Fibroblast of mammary gland (primary cell): ENCODE data around the gene MTFR2.

Experiments
- DNase-seq: peaks from one replicate; pipeline ENCODE4 v3.0.0-alpha.2; 2010; ENCODE audit warnings: low read depth
- H3K4me3 ChIP-seq: 2 replicates; pipeline ENCODE4 v1.5.1; 2011; ENCODE audit warnings: low read depth, mild to moderate bottlenecking, low read length, moderate library complexity; ENCODE audit not compliant: control insufficient read depth
- TF ChIP-seq, protein P1 (sequence below): conservative IDR thresholded peaks from 2 replicates; pipeline ENCODE4 v1.5.1; 2011; ENCODE audit warnings: low read depth, low read length, inconsistent platforms; ENCODE audit not compliant: control insufficient read depth, insufficient read depth

The MTFR2 gene

DNA sequence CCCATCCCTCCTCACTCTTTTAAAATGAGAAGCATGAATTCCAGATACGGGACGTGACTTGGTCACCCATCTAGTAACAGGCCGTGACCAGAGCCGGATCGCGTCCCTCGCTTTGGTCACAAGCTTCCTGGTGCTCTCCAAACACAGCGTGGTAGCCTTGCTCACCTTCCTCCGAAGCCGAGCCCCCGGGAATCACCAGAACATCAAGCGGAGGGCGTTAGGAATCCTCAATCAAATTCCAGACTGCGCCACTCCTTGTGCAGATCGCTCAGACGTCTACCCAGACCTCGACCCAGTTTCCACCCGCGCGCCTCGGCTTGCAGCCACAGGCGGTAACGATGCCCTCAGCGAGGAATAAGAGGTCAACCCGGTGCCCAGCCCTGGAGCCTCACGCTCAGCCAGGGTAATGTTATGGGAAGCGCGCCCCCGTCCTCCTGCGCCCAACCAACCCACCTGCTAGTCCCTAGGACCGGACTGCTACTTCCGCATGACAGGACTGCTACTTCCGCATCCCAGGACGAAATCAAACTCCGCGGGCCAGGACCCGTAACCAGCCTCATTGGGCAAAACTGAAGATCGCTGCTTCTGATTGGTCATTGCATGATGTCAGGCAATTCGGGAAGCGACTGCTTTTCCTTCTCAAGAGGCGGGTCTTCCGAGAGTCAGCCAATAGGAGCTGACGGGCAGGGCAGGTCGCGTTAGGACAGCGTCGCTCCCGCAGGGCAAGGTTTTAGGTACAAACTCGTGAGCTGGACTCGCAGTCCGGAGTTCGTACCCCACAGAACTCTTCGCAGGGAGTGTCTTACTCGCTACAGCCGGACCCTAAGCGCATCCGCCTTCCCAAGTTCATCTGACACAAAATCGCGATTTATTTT lies at the start of gene MTFR2:
MTFR2 (minus strand) TSS at position 501 of the 875 bp plus-strand sequence. CDS start 1,212 bp downstream, outside the sequence.
- DNase-seq = peak; percentile 99
- H3K4me3 ChIP-seq = peak within 1 kb of the TSS; percentile 93
- TF ChIP-seq, protein P1, sequence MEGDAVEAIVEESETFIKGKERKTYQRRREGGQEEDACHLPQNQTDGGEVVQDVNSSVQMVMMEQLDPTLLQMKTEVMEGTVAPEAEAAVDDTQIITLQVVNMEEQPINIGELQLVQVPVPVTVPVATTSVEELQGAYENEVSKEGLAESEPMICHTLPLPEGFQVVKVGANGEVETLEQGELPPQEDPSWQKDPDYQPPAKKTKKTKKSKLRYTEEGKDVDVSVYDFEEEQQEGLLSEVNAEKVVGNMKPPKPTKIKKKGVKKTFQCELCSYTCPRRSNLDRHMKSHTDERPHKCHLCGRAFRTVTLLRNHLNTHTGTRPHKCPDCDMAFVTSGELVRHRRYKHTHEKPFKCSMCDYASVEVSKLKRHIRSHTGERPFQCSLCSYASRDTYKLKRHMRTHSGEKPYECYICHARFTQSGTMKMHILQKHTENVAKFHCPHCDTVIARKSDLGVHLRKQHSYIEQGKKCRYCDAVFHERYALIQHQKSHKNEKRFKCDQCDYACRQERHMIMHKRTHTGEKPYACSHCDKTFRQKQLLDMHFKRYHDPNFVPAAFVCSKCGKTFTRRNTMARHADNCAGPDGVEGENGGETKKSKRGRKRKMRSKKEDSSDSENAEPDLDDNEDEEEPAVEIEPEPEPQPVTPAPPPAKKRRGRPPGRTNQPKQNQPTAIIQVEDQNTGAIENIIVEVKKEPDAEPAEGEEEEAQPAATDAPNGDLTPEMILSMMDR = no peak

DNA sequence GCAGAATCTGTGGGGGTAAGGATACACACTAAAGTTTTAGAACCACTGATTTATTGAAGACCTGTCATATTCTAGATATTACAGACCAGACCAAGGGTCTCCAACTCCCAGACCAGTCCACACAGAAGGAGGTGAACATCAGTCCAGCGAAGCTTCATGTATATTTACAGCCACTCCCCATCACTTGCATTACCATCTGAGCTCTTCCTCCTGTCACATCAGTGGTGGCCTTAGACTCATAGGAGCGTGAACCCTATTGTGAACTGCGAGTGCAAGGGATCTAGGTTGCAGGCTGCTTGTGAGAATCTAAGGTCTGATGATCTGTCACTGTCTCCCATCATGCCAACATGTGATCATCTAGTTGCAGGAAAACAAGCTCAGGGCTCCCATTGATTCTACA lies 44.5 kb upstream of the MTFR2 start:
- TF ChIP-seq, protein P1 = no peak
- DNase-seq = no peak
- H3K4me3 ChIP-seq = no peak overlapping the region

DNA sequence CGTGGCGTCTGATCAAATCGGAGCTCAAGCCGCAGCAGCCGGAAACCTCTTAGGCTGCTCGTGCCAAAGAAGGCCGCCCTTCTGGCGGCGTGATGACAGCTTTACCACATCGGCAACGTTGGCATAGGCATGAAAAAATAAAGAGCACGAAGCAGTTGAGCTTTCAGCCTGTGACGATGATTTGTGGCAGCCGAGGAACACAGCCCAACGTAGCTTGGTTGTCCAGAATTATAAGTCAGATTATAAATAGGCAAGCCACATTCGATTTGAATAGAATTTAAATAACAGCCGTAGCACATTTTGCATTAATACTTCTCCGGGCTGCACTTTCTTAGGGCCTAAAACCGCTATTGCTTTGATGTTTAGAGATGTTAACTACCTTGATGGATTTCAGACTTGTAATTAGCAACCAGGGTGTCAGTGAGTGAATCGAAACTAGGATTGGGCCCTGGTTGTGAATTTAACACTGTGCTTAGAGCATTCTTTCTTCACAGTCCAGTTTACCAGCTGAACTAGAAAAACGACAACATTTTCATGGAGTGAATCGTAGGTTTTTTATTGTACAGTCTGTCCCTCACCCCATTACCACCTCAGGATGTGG lies 40.4 kb upstream of the MTFR2 start:
- TF ChIP-seq, protein P1 = no peak
- H3K4me3 ChIP-seq = peak overlapping the region; percentile 88
- DNase-seq = peak; percentile 90

DNA sequence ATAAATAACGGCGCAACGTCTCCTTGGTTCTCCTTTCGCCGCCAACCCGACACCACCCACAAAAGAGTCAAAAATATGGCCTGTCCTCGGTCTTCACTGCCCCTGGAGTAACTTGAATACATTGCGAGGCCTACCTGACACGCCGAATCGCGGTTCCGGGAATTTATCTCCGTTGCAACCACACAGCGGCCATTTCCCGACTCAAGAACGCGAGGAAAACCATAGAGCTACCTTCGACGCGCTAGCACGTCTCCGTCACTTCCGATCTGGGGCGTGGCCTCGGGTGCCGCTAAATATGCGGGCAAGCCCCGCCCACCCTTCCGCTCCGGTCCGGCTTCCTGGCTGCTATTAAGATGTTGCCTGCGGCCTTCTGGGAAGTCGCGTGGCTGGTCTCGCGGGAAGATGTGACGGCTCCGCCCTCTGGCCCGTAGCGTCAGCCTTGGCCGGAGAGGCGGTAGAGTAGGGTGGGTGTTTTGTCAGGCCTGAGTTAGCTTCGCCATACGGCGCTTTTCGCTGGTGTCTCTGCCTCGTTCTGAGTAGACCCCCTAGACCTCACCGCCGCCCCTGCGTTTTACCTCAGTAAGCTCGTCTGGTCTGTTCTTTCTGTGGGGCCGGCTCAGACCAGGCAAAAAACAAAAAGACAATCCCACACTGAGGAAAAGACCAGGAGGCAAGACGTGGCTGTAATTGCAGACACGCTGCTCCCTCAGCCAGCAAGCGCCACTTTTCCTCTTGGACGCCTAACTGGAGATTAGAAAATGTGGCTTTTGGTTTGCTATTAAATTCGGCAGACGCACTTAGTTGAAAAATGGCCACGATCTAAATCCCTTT lies 39.7 kb upstream of the MTFR2 start, which contains the start of gene BCLAF1:
BCLAF1 (minus strand) TSS at position 268 of the 831 bp plus-strand sequence. CDS start 9,980 bp downstream, outside the sequence.
- H3K4me3 ChIP-seq = peak within 1 kb of the TSS; percentile 88
- peak; percentile 99 for DNase-seq
- TF ChIP-seq, protein P1 = no peak

DNA sequence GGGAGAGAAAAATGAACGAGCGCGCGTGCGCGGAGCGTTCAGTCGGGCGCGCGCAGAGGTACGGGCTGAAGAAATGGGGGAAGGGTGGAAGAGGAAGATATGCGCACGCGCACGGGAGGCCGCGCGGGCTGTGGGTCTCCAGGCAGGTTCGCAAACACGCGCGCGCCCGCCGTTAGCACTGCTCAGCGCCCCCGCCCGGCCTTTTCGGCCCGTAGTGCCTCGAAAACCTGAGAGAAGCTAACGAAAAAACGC lies 39.1 kb upstream of the MTFR2 start:
- peak; percentile 81 for DNase-seq
- TF ChIP-seq, protein P1 = no peak
- peak overlapping the region; percentile 88 for H3K4me3 ChIP-seq

DNA sequence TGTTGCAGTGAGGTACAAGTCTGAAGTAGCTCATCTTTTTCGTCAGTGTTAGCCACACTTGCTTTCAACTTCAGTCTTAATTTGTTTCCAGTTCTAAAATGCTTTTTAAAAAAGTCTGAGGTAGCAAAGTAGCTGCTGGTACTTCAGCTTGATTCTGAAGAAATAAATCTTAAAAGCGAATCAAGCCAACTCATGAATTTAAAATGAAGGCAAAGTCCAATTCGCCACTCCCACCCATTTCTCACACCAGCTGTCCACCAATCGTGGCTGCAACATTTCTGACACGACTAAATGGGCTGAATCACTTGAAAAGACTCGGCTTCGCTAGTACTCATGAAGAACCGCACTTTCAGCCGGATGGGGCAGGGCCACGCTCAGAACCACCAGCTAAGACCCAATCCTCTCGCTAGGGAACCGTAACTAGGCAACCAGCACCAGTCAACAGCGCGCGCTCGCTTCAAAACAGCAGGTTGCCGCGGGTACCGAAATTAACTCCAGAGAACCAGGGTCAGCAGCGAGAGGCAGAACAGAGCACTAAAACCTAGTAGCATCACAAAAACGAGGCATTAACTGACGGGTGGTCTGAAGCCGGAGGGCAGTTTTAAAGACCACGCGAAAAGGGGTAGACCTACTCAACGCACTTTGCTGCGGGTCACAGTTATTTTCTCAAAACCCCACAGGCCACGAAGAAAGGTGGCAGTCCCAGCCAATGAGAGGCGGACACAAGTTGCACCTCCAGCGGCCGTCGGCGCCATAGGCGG lies 38.6 kb upstream of the MTFR2 start:
- TF ChIP-seq, protein P1 = peak; percentile 1
- H3K4me3 ChIP-seq = peak overlapping the region; percentile 88
- peak; percentile 98 for DNase-seq
